ENCODE data around the gene ALK. TPM values are rescaled to one million over a fixed set of nuclear protein-coding genes. Genes with fewer than 3 reads are reported as not detected.

Gene ALK
- total RNA-seq, 2 donors from 2014 or later, result 0.21 to 0.26 TPM

DNA sequence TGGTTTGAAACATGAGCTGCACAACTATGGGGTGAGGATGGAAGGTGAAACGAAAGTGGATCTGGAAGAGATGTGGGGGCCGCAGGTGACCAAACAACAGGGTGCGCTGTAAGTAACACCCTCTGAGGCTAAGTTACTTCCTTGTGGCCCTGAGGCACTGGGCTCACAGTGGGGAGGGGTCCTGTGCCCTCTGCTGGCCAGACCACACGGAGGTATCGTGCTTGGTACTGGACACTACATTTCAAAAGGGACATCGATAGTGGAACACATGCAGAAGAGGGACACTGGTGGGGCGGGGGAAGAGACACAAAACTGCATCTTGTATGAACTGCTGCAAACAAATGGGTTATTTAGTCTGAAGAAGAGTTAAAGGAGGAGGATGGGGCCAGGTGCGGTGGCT lies 695.6 kb downstream of the ALK start:
- DNase-seq (no peak), ATAC-seq (no peak)
- intact Hi-C loops (cut with DNase I), result no loop called here

DNA sequence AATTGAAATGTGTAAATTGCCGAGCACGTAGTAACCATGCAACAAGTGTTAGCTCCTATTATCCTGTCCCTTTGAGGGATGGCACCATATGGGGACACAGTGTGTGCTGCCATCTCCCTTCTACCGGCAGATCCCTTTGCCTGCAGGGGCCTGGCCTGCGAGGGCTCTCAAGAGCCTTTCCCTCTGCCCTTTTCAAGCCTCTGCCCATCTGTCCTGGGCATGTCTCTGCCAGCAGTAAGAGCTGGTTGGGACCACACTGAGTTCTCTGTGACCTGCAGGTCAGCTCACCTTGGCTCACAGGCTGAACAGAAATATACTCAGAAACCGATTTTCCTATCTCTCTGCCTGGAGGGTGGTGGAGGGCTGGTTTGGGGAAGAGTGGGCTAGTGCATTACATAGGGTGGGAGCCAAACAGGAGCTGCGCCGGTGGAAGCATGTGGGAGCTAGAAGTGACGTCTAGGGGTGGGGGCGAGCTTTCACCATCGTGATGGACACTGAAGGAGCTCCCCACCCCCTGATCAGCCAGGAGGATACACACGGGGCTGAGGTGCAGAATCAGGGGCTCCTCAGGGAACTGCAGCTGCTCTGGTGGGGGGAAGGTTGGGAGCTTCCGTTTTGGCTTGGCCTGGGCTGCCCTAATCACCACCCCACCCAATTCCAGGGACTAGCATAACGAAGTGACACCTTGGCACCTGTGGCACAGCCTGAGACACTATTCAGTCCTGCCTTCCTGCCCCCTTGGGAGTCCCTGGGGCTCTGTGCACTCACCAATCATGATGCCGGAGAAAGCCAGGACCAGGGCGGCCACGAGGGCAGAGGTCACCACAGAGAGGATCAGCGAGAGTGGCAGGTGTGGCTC lies 696.5 kb downstream of the ALK start:
- no peak for ATAC-seq
- no peak for DNase-seq
- intact Hi-C loops (cut with DNase I), result no loop called here

DNA sequence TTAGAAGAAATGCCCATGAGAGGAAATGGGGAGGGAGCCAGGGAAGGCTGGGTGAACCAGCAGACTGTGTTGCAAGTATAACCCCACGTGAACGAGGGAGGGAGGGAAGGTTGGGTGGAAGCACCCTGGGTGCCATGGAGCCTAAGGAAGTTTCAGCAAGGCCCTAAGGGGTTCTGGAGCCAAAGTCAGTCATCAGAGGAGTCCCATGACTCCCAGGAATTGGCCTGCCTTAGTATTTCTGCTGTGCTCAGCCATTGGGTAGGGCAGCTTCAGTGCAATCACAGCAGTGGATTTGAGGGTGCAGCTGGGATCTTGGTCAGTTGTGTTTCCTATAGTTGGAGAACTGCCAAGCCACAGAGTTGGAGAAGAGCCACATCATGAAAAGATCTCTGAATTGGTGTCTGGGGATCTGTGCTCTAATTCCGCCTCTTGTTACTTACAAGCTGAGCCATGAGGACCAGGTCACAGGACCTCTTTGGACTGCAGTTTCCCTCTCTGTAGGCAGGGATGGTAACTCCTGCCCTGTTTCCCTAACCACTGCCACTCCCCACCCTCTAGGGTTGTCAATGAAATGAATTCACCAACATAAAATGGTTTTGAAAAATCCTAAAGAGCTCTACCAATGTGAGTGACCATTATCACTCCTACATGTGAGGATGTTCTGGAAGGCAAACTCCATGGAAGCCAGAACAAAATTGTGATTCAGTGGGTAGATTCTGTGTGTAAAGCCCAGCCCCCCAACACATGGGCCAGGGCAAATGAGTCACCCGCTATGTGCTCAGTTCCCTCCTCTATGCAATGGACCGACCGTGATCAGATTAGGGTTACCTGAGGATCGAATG lies 697.3 kb downstream of the ALK start:
- ATAC-seq, result peak; percentile 69 to 82
- intact Hi-C loops (cut with DNase I), result no loop called here
- DNase-seq, result peak; percentile 33

- DNase-seq (no peak), ATAC-seq (no peak)
- intact Hi-C loops (cut with DNase I), result no loop called here
Measured at GRCh38 chr2:29223257-29223656, 698.1 kb downstream of the ALK start.

DNA sequence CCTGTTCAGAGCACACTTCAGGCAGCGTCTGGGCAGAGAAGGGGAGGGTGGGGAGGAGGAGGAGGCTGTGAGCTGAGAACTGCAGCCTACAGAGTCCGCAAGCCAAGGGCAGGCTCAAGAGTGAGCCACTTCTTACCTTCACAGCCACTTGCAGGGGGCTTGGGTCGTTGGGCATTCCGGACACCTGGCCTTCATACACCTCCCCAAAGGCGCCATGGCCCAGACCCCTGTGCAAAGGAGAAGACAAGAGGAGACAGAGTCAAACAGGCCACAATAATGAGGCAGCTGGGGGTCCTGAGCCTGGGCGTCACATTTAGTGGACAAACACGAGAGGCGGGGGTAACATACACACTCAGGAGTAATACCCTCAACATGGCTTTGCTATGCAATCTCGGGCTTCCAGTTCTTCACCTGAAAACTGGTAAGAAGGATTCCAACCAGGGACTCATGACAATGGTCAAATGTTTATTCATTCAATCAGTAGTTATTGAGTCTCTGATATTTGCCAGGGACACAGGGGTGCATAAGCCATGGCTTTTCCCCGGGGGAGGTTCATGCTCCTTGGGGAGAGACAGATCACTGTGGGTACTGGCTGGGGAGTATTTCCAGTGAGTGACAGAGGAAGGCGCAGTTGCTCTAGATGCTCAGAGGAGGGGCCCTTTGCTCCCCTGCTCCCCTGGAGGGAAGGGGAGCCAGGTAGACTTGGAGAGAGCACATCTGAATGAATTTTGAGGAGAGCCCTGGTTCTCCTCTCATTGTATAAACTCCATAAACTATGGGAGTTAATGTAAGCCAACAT lies 698.8 kb downstream of the ALK start:
- ATAC-seq, result no peak
- intact Hi-C loops (cut with DNase I), result no loop called here
- no peak for DNase-seq

GRCh38 chr2:29220506-29221270 lies 700.7 kb downstream of the ALK start:
- ATAC-seq (no peak), DNase-seq (no peak)
- intact Hi-C loops (cut with DNase I), result no loop called here

- no peak for ATAC-seq
- intact Hi-C loops (cut with DNase I), result no loop called here
Measured at GRCh38 chr2:29219374-29219773, 702.0 kb downstream of the ALK start.

DNA sequence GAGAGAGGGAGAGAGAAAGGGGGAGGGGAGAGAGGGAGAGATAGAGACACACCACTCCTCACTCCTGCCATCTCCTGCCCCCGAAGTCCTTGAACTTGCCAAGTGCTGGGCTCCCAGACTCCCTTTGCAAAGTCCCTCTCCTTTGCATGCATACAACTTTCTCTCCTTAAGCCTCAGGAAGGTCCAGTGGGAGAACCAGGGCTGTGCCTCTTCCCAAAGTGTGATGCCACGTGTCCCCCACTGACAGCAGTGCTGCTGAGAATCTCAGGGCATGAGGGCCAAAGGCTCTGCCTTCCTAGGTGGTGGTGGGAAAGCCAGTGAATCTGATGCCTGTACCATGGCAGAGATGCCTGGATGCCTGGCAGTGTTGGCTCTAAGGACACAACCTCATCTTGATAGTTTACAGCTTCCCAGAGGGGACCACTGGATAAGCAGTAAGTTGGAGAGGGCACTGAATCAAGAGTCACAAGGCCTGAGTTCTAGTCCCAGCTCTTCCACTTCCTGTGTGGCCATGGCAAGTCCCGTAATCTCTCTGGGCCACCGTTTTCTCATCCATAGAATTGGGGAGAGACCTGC lies 702.7 kb downstream of the ALK start:
- no peak for DNase-seq
- intact Hi-C loops (cut with DNase I), result no loop called here
- ATAC-seq, result no peak

More at GRCh38 chr2:29219374-29219773, 702.0 kb downstream of the ALK start:
- no peak for DNase-seq

DNA sequence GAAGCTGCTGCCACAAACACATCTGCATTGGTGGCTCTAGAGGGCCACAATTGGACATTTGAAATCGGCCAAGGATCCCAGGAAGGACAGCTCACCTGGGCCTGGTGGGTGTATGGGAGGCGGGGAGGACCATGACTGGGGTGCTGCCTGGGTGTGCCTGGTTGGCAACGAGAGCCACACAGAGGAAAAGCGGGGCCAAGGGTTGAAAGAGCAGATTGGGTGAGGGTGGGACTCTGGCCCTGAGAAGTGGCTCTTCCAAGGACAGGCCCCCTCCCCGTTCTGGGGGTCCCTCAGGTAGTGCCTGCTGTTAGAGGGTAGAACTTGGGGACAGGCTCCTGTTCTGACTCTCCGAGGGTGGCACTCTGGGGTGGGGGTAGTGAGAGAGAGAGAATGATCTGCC lies 703.3 kb downstream of the ALK start:
- ATAC-seq (no peak), DNase-seq (no peak)
- intact Hi-C loops (cut with DNase I), result no loop called here

DNA sequence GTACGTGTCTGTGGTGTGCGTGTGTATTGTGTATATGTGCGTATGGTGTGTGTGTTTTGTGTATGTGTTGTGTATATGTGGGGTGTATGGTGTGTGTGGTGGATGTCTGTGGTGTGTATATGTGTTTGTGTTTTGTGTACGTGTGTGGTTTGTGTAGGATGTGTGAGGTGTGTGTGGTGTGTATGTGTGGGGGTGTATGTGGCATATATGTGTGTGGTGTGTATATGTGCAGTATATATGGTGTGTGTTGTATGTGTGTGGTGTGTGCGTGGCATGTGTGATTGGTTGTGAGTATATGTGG lies 704.8 kb downstream of the ALK start:
- no peak for ATAC-seq

GRCh38 chr2:29215739-29216608 lies 705.4 kb downstream of the ALK start:
- ATAC-seq, result no peak
- DNase-seq, result no peak

More for the DNA sequence above, 704.8 kb downstream of the ALK start:
- intact Hi-C loops (cut with DNase I), result no loop called here
- no peak for DNase-seq

DNA sequence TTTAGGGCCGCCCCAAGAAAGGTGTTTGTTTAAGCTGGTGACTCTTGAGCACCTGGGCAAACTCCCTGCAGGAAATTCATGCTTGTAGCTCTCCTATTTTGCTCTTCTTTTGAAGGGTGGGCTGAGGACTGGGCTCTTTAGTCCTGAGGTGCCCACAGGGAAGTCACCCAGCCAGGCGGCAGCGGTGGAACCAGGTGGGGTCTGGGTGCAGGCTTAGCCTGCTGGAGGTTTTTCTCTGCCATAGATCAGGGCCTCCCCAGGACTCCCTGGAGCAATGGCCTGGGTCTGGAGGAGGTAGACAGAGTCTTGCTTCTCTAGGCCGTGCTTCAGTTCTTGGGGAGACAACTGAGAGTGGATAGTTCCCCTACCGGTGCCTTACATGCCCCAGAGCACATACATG lies 706.3 kb downstream of the ALK start:
- DNase-seq (no peak), ATAC-seq (no peak)
- intact Hi-C loops (cut with DNase I), result no loop called here

More at GRCh38 chr2:29215739-29216608, 705.4 kb downstream of the ALK start:
- intact Hi-C loops (cut with DNase I), result no loop called here

GRCh38 chr2:29213888-29214291 lies 707.5 kb downstream of the ALK start:
- intact Hi-C loops (cut with DNase I), result no loop called here
- DNase-seq (no peak), ATAC-seq (no peak)

DNA sequence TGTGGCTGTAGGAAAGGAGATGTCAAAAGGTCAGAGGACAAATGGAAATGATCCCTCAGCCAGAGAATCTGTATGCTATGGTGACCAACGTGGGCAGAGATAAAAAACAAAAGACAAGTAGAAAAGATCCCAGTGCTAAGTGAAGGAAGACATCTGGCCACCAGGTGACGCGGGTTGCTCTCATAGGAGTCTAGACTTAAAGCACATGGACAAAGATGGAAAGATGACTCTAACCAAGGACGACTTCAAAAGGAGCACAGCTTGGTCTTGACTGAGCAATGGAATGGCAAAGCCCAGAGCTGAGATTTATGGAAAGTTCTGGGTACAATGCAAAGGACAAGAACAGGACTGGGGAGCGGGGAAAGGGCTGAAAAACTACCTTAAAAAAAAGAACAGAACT lies 709.4 kb downstream of the ALK start:
- ATAC-seq (no peak), DNase-seq (no peak)
- intact Hi-C loops (cut with DNase I), result no loop called here

DNA sequence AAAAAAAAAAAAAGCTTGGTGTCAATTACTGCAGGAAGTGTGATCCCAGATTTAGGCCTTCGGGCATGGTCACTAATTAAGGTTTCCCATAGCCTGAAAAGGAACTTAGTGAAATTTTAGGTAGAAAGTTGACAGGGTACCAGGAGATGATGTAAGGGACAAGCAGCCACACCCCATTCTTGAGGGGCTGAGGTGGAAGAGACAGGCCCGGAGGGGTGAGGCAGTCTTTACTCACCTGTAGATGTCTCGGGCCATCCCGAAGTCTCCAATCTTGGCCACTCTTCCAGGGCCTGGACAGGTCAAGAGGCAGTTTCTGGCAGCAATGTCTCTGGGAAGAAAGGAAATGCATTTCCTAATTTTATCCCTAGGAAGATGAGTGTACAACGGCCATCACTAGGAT lies 711.8 kb downstream of the ALK start:
- intact Hi-C loops (cut with DNase I), result no loop called here
- DNase-seq (no peak), ATAC-seq (no peak)

DNA sequence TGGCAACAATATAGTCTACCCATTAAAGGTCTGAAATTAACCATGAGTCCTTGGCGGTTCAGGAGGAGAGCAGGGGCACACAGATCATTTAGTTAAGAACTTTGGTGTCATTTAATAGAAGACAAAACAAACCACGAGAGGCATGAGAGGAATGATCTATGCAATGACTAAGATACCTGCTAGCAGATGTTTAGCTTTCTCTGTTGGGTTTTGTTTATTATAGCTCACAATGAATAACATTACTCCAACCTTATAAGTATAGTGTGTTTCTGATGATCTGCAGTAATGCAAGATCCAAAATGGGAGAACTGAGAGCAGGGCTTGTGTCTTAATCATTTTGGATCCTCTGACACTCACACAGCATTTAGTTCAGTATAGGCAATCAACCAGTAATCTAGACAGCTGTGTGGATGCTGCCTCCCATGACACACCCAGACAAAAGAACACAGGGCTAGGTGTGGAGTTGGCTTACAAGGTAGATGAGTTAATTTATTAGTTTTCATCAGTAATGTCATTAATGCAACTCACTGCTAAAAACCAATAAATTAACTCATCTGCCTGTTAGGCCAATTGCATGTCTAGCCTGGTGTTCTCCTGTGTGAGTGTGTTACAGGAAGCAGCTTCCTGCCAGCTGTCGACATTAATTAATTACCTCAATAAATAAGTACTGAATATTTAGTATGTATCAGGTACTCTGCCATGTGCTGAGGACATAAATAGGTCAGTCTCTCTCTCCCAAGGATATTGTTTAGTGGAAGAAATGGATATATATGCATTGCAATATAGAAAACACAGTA lies 713.8 kb downstream of the ALK start:
- DNase-seq, result no peak
- intact Hi-C loops (cut with DNase I), result no loop called here
- ATAC-seq, result no peak

DNA sequence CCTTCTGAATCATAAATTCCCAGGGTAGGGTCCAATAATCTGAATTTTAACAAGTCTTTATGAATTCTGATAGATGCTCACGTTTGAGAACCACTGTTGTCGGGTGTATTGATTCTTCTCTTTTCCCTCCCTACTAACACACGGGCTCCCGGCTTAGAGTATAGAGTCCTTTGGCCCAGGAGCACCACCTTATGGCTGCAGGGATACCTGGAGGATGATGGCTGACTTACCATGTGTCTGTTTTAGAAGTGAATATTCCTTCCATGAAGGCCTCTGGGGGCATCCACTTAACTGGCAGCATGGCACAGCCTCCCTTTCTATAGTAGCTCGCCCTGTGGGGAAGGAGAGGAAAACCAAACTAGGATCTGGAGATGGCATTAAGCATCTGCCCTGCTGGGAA lies 714.4 kb downstream of the ALK start:
- DNase-seq (no peak), ATAC-seq (no peak)
- intact Hi-C loops (cut with DNase I), result no loop called here
